GM19438 (cell line): Measurements from ENCODE around the gene SKI.

Source experiments
- ATAC-seq: cut with Tn5 transposase; IDR thresholded peaks from one replicate; pipeline ENCODE4 v1.9.1; 2021; ENCODE audit warnings: low read depth; ENCODE audit not compliant: unreplicated experiment

The SKI gene

GRCh38 chr1:2272686-2273400 is 44.7 kb downstream of the SKI start:
- ATAC-seq = no peak

DNA sequence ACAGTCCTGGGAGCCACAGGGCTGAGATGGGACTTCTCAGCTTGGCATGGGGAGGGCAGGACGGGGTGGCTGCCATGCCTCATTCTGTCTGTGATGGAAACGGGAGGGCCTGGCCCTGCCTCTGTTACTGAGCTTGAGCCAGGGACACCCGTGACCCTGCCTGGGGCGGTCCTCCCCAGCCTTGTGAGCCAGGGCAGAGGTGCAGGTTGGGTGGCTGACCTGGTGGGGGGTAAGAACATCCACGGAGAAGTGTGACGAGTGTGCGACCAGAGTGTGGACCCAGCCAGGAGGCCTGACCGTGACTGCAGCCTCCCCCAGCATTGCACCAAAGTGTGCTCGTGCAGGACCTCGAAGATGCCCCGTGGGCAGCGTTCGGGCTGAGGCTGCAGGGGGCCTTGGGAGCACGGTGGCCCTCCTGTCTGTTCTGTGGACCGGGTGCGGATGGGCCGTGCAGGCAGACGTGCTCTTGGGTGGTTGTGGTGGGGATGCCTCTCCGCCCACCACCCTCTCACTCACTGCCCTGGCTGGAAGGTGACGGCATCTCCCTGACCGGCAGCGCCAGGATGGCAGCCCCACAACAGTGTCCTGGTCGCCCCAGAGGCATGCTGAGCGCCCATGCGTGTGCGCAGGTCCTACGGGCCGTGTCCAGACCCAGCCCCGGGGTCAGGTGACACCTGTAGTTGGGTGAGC is 45.4 kb downstream of the SKI start:
- no peak for ATAC-seq

GRCh38 chr1:2274231-2274928 is 46.3 kb downstream of the SKI start:
- no peak for ATAC-seq

DNA sequence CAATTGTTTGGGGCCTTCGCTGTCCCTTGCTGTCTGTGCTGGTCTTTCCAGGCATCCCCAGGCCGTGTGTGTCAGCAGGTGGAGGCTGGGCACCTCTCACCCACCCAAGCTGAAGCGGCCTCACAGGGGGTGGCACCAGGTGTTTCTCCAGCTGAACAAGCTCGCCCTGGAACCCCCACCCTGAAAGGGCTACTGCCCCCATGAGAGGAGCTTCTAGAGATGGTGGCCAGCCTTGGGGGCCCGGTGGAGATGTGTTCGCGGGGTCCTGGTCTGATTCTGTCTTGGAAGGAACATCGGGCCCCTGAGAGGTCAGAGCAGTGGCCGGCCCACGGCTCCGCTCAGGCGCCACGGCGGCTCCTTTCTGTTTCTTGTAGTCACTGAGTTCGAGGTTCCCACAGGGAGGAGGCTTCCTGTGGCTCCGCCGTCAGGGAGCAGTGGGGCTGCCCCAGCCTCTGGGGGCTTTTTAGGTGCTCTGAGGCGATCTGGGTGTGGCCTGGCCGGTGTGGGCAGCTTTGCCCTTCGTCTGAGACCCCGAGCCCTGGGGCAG is 46.9 kb downstream of the SKI start:
- ATAC-seq = no peak

DNA sequence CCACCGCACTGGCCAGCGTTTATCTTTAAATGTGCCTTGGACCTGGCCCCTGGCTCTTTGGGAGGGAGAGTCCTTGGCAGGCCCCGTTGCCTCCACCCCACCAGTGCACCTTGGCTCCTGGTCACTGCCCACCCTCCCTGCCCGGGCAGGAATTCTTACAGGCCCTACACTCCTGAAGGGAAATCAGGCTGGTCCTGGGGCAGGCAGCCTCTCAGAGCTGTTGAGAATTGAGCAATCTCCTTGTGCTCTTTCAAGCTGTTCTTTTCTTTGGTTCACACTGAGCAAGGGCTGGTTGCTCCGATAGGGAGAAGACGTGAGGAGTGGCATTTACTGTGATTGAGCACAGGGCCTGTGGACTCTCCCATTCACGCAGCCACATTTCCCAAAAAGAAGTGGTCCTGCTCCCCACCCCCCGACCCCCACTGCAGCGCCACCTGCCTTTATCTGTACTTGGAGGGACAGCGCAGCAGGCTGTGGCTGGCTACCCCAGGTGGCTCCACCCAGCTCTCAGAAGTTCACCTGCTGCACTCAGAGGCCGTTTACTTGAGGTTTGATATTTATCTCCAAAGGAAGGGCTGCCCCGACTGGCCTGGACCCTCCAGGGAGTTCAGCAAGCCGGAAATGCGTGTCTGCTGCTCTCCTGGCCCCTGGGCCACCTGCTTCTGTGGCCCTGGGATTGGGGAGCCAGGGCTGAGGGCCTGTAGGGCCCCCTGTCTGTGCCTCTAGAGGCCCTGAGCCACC is 47.8 kb downstream of the SKI start:
- no peak for ATAC-seq

DNA sequence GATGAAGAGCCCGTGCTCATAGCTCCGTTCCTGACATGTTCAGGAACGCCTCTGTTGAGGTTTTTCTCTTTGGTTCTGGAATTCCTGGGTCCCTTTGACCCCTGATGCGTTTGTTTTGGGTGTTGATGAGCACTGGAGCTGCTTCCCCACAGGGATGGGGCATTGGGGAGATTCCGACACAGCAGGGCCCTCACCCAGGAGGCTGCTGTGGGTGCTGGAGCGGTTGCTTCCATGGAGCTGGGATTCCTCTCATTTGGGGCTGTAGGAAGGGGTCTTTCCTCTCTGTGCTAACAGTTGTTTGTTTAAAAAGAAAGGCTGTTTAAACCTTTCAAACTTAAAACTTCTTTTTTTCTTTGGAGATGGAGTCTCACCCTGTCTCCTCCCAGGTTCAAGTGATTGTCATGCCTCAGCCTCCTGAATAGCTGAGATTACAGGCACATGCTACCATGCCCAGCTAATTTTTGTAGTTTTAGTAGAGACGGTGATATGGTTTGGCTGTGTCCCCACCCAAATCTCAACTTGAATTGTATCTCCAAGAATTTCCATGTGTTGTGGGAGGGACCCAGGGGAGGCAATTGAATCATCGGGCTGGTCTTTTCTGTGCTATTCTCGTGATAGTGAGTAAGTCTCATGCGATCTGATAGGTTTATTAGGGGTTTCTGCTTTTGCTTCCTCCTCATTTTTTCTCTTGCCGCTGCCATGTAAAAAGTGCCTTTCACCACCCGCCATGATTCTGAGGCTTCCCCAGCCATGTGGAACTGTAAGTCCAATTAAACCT is 48.9 kb downstream of the SKI start:
- no peak for ATAC-seq

GRCh38 chr1:2277741-2278488 is 49.8 kb downstream of the SKI start:
- no peak for ATAC-seq

DNA sequence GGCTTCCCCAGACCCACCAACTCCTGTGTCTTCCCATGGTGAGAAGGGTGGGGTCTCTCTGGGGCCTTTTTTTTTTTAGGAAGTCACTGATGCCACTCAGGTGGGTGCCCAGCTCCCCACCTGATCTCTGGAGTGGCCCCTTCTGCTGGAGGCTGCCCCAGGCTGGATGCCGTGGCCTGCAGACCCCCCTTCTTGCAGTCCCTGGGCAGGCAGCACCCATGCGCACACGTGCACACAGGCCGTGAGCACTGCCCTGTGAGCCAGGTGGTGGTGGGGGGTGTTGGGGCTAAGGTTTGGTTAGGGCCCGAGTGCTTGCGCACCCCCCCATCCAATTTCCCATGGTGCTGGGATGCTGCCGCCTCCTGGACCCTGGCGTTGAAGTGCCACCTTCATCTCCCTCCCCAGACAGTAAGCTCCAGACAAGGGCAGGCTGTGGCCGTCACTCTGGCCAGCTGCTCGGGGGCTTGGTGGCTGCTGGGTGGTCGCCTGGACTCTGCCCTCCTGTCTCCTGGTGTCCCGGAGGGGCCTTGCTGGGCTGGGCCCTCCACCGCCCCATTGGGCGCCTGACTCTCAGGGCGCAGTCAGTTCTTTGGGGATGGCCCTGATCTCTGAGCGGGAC is 50.6 kb downstream of the SKI start:
- no peak for ATAC-seq

DNA sequence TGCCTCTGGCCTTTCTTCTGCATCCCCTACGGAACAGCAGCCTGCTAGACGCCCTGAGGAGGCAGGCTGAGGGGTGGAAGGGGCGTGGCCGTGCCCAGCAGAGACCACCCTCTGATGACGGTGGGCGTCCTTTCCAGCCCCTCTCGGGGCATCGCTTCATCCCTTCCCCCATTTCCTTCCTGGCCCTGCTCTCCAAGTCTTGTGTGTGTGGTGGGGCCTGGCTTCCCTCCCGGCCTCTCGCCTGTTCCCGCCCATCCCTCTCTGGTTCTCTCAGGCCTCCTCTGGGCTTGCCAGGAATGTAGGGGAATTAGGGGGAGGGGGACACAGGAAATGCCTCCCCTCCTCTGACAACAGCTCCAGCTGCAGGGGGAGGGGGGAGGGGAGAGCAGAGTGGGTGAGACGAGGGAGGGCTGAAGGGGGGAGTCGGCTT is 51.1 kb downstream of the SKI start:
- ATAC-seq = no peak

GRCh38 chr1:2279817-2280216 is 51.7 kb downstream of the SKI start:
- ATAC-seq = no peak

- no peak for ATAC-seq
Observed at GRCh38 chr1:2282556-2283270, 54.6 kb downstream of the SKI start.

DNA sequence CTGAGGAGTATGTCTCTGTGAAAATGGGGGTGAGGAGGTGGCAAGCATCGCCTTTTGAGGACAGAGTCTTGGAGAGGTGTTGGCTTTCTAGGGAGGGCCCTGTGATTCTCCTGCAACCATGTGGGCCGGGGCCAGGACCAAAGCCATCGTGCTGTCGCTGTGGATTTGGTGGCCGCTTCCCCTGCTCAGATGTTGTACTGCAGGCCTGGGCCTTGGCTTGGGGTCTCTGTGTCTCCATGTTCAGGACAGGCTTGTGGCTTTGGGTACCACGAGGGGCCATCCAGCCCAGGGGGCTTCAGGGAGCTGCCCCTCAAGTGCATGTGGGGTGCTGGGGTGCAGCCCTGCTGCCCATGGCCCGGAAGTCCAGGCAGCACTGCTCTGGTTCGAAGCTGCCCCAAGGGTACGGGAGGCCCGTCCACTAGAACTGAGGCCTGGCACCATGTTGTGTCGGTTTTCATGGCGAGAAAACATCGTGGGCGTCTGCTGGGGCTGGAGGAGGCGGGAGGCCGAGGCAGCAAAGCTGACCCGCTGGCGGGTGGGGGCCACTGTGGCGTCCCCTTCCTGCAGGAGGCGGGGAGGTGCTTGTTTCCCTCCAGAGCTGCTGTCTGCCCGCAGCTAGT is 55.4 kb downstream of the SKI start:
- ATAC-seq = no peak

DNA sequence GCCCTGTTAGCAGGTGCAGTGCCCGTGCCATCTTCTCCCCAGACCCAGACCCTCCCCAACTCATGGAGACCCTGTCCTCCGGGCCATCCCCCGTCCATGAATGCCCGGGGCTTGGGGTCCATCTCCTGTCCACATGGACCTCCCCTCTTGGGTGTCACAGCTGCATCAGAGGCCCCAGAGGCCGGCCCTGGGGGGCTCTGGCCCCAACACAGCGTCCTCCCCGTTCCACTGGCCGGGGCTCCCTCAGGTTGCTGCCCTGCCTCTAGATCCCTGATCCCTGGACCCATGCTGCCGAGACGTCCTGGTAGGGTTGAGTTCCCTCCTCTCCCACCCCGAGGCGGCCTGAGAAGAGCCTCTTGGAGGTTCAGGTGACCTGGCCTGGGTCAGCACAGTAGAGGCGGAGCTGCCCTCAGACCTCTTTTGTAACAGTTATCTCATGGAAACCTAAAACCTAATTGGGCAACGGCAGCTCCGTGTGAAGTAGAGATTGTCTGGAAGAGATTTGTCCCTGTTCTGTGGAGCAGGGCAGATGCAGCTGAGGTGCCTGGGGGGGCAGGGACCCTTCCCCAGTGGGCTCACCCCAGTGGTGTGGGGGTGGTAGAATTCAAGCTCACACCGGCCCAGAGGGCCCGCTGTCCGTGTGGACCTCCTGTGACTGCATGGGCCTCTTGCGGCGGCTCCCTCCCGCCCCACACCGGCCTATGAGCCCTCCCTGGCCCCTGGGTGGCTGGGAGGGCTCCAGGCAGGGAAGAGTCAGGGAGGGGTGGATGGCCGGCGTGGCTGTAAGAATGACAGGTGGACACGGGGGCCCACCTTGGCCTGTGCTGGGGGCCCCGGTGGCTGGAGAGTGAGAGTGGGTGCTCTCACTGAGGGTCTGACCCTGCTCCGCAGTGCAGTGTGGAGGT is 56.1 kb downstream of the SKI start:
- no peak for ATAC-seq

DNA sequence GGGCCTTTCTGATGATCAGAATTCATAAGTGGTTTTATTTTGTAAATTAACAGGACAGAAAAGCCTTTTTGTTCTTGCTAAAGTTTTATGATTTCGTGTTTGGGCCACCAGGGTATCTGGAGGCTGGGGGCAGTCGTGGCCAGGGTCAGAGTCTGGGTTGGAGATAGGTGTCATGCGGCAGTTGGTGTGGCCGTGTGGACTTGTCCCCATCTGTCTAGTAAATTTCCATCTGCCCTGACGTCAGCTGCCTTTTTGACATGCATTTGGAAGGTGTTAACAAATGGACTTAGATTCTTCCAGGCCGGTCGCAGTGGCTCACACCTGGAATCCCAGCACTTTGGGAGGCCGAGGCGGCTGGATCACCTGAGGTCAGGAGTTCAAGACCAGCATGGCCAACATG is 56.8 kb downstream of the SKI start:
- ATAC-seq = no peak

- no peak for ATAC-seq
Observed at GRCh38 chr1:2286923-2287322, 58.8 kb downstream of the SKI start.

- no peak for ATAC-seq
Observed at GRCh38 chr1:2287649-2288048, 59.5 kb downstream of the SKI start.

DNA sequence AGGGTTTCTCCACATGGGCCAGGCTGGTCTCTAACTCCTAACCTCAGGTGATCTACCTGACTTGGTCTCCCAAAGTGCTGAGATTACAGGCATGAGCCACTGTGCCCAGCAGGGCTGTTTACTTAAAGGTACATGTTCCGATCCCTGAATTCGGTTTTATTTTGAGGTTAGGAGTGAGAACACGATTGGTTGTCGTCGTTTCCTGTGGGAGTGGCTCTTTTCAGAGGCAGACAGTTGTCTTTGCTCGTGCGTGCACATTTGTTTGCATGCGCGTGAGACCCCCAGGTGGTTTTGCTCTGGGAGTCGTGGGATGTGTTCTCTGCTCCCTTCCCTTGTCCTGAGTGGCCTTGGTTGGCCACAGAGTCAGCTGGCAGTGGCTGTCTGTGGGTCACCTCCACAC is 60.2 kb downstream of the SKI start:
- no peak for ATAC-seq
